RPMI7951 (cell line): ENCODE results near the gene SPOUT1. TPM values are rescaled to one million over a fixed set of nuclear protein-coding genes. Genes with fewer than 3 reads are reported as not detected.

Experiments
- DNase-seq: peaks from one replicate; pipeline ENCODE4 v3.0.0-alpha.2; 2012; ENCODE audit warnings: low read depth
- total RNA-seq: library from RNA; depleted of rRNA; stranded (reverse); fragments of >200 nt; shearing (Covaris generic); gene quantifications from 2 replicates; pipeline ENCODE4 v1.2.3, GENCODE V29; 2014

Gene SPOUT1
- total RNA-seq, 1 experiment from 2014 or later, result 20.4 TPM

- no peak for DNase-seq
These were observed 7.0 kb upstream of the SPOUT1 start for GRCh38 chr9:128836509-128837145.

DNA sequence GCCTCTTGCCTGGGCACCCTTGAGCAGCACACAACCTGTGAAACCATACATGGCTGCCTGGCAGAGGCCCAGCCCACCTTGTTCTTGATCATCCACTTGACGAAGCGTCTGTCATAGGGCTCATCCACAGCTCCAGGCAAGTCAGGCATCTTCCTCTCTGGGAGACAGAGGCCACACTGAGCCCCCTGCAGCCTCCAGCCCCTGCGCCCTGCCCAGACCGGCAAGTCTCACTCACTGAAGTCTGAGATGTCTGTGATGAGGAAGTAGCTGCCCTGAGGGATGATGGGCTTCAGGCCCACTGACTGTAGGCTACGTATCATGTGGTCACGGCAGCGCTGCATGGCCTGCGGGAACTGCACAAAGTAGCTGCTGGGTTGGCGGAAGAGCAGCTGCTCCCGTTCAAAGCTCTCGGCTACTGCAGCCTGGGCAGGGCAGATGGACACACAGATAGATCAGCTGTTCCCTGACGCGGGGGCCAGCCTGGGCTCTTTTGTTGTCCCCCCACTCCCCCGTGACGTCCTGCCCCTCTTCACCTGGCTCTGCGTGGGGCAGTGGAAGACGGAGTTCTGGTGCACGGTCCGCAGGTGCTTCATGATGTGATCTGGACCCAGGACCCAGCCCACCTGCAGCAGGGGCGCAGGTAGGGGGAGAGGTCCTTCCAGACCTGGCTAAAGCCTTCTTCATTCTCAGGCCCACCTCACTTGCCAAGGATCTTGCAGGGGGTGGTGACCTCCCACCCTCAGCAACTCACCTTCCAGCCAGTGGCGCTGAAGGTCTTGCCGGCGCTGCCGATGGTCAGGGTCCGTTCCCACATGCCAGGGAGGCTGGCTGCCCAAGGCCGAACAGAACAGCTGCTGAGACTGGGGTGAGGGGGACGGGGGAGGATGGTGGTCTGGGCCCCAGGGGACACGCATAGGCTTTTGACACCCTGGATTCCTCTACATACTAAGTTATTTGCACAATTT, 5.9 kb upstream of the SPOUT1 start:
- DNase-seq, result no peak

GRCh38 chr9:128833696-128834095, 4.1 kb upstream of the SPOUT1 start:
- no peak for DNase-seq

GRCh38 chr9:128828719-128829452, 708 bp downstream of the SPOUT1 start:
- no peak for DNase-seq

DNA sequence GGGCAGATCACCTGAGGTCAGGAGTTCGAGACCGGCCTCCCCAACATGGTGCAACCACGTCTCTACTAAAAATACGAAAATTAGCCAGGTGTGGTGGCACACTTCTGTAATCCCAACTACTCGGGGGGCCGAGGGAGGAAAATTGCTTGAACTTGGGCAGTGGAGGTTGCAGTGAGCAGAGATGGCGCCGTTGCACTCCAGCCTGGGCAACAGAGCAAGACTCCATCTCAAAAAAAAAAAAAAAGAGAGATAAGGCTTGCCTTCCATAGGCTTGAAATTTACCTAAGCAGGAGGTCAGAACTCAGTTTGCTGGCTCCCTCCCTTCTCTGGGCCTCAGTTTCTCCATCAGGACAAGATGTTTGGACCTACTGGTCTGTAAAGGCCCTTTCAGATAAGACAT, 1.3 kb downstream of the SPOUT1 start:
- DNase-seq, result no peak

GRCh38 chr9:128825923-128826700, 3.5 kb downstream of the SPOUT1 start:
- DNase-seq, result no peak

GRCh38 chr9:128824911-128825310, 4.7 kb downstream of the SPOUT1 start:
- no peak for DNase-seq

DNA sequence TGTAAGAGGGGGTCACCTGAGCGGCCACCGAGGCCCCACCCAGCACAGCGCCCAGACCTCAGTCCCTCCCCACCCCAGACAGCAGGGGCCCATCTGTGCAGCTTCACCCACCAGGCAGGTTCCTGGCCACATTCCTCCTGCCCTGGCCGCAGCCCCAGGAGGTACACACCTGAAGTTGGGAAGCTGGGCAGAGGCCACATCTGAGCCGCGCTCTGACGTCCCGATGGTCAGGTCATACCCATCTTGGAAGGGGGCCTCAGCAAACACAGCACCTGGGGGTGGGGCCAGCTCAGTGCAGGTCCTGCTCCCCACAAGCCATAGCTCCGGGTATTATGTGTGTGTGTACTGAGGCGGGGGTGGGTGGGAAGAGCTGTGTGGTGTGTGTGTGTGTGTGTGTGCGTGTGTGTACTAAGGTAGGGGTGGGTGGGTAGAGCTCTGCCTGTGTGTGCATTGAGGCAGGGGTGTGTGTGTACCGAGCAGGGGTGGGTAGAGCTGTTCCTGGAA, 5.6 kb downstream of the SPOUT1 start:
- DNase-seq, result no peak

GRCh38 chr9:128823362-128823902, 6.2 kb downstream of the SPOUT1 start:
- DNase-seq, result no peak

GRCh38 chr9:128822407-128823042, 7.1 kb downstream of the SPOUT1 start:
- no peak for DNase-seq

- DNase-seq, result no peak
These were observed 7.8 kb downstream of the SPOUT1 start for GRCh38 chr9:128821584-128822406.

GRCh38 chr9:128820665-128821583, 8.7 kb downstream of the SPOUT1 start:
- DNase-seq, result no peak

- DNase-seq, result peak; percentile 51
These were observed 9.6 kb downstream of the SPOUT1 start for GRCh38 chr9:128819716-128820664.

- peak; percentile 23 for DNase-seq
These were observed 10.5 kb downstream of the SPOUT1 start for GRCh38 chr9:128818839-128819715.

DNA sequence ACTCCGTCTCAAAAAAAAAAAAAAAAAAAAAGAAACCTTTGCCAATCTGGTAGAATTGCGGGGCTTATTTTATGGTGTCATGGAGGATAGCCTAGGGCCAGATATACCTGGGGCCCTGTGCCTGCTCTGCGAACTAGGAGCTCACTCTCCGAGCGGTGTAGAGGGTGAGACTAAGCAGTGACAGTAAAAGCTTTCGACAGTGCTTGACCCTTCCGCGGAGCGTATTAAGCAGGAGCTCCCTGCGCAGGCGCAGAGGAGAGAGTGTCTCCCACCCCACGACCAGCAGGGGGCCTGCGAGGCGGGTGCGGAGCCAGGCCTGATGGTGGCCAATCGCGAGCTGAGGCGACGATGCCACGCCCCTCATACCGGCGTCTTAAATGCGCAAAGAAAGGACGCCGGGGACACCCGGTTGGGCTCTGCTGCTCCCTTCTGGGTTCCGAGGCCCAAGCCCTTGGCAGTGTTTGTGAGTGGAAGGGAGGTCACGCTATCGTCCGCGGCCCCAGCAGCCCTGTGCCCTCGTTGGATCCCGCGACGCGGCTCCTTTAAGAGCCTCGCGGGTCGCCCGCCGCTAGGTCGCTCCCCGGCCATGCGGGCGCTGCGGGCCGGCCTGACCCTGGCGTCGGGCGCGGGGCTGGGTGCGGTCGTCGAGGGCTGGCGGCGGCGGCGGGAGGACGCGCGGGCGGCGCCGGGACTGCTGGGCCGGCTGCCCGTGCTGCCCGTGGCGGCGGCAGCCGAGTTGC, 11.3 kb downstream of the SPOUT1 start, which contains the start of gene ENDOG:
ENDOG (plus strand) TSS at position 402 of the 740 bp plus-strand sequence; CDS start at position 587, 185 bp downstream.
- DNase-seq, result peak; percentile 94
